HG02885 (cell line): Measurements from ENCODE around the gene IL1R1.

ENCODE experiments used
- ATAC-seq: cut with Tn5 transposase; IDR thresholded peaks from one replicate; pipeline ENCODE4 v1.9.1; 2021; ENCODE audit warnings: mild to moderate bottlenecking; ENCODE audit not compliant: unreplicated experiment, poor library complexity

IL1R1 gene

GRCh38 chr2:102137138-102137537, 5.4 kb upstream of the IL1R1 start:
- no peak for ATAC-seq

GRCh38 chr2:102138331-102138730, 4.2 kb upstream of the IL1R1 start:
- no peak for ATAC-seq

GRCh38 chr2:102139851-102140250, 2.7 kb upstream of the IL1R1 start:
- no peak for ATAC-seq

GRCh38 chr2:102140377-102140776, 2.2 kb upstream of the IL1R1 start:
- ATAC-seq: no peak

- ATAC-seq: no peak
Observed at GRCh38 chr2:102141011-102141943, 1.3 kb upstream of the IL1R1 start.

GRCh38 chr2:102142829-102143449, 393 bp downstream of the IL1R1 start:
- no peak for ATAC-seq

- no peak for ATAC-seq
Observed at GRCh38 chr2:102143450-102143985, 972 bp downstream of the IL1R1 start.

GRCh38 chr2:102144128-102144527, 1.6 kb downstream of the IL1R1 start:
- ATAC-seq: no peak

- no peak for ATAC-seq
Observed at GRCh38 chr2:102145107-102145506, 2.6 kb downstream of the IL1R1 start.

GRCh38 chr2:102145934-102146333, 3.4 kb downstream of the IL1R1 start:
- ATAC-seq: no peak

- no peak for ATAC-seq
Observed at GRCh38 chr2:102147935-102148334, 5.4 kb downstream of the IL1R1 start.

GRCh38 chr2:102149243-102149642, 6.7 kb downstream of the IL1R1 start:
- ATAC-seq: no peak

GRCh38 chr2:102149644-102150455, 7.3 kb downstream of the IL1R1 start:
- no peak for ATAC-seq

- no peak for ATAC-seq
Observed at GRCh38 chr2:102154364-102154763, 11.8 kb downstream of the IL1R1 start.

- no peak for ATAC-seq
Observed at GRCh38 chr2:102154946-102155702, 12.6 kb downstream of the IL1R1 start.

GRCh38 chr2:102155703-102156515, 13.4 kb downstream of the IL1R1 start:
- no peak for ATAC-seq

GRCh38 chr2:102158011-102158755, 15.6 kb downstream of the IL1R1 start:
- ATAC-seq: no peak

- no peak for ATAC-seq
Observed at GRCh38 chr2:102159295-102159694, 16.7 kb downstream of the IL1R1 start.
